Measurements from ENCODE around the gene SPPL3.
"Not testable (repeated sequence)": the region's sequence is repeated elsewhere in the genome, so short reads cannot be mapped to it uniquely, and the experiment has no call there.

The SPPL3 gene

GRCh38 chr12:120917748-120918147 is 13.6 kb upstream of the SPPL3 start:
- DNase-seq (ENCODE audit: low read depth) = no peak

GRCh38 chr12:120916561-120916960 is 12.4 kb upstream of the SPPL3 start:
- no peak for DNase-seq (ENCODE audit: low read depth)

GRCh38 chr12:120914794-120915193 is 10.6 kb upstream of the SPPL3 start:
- DNase-seq (ENCODE audit: low read depth) = no peak

- no peak for DNase-seq (ENCODE audit: low read depth)
These were observed 5.6 kb upstream of the SPPL3 start for GRCh38 chr12:120909633-120910298.

GRCh38 chr12:120905856-120906384 is 1.8 kb upstream of the SPPL3 start:
- no peak for DNase-seq (ENCODE audit: low read depth)

GRCh38 chr12:120903412-120904196 is 554 bp downstream of the SPPL3 start:
- peak; percentile 80 for DNase-seq (ENCODE audit: low read depth)

GRCh38 chr12:120902846-120903411 is 1.2 kb downstream of the SPPL3 start:
- no peak for DNase-seq (ENCODE audit: low read depth)

- no peak for DNase-seq (ENCODE audit: low read depth)
These were observed 2.3 kb downstream of the SPPL3 start for GRCh38 chr12:120901818-120902217.

- not testable (repeated sequence) for DNase-seq (ENCODE audit: low read depth)
These were observed 3.1 kb downstream of the SPPL3 start for GRCh38 chr12:120901101-120901500.

GRCh38 chr12:120895532-120895931 is 8.6 kb downstream of the SPPL3 start:
- no peak for DNase-seq (ENCODE audit: low read depth)

GRCh38 chr12:120892265-120892664 is 11.9 kb downstream of the SPPL3 start:
- no peak for DNase-seq (ENCODE audit: low read depth)

- no peak for DNase-seq (ENCODE audit: low read depth)
These were observed 13.2 kb downstream of the SPPL3 start for GRCh38 chr12:120890963-120891362.

- DNase-seq (ENCODE audit: low read depth) = no peak
These were observed 16.7 kb downstream of the SPPL3 start for GRCh38 chr12:120887253-120888043.

GRCh38 chr12:120886199-120887018 is 17.7 kb downstream of the SPPL3 start:
- no peak for DNase-seq (ENCODE audit: low read depth)

- DNase-seq (ENCODE audit: low read depth) = no peak
These were observed 18.6 kb downstream of the SPPL3 start for GRCh38 chr12:120885521-120885920.

GRCh38 chr12:120884644-120885043 is 19.5 kb downstream of the SPPL3 start:
- DNase-seq (ENCODE audit: low read depth) = no peak

- DNase-seq (ENCODE audit: low read depth) = no peak
These were observed 22.1 kb downstream of the SPPL3 start for GRCh38 chr12:120882055-120882555.

- DNase-seq (ENCODE audit: low read depth) = no peak
These were observed 24.3 kb downstream of the SPPL3 start for GRCh38 chr12:120879718-120880300.

GRCh38 chr12:120879102-120879501 is 25.1 kb downstream of the SPPL3 start:
- no peak for DNase-seq (ENCODE audit: low read depth)

GRCh38 chr12:120874547-120875245 is 29.5 kb downstream of the SPPL3 start:
- no peak for DNase-seq (ENCODE audit: low read depth)

All from T-helper 22 cell (primary cell).